SK-N-SH (cell line): ENCODE measurements around the gene PKIB.

Experiments
- CTCF ChIP-seq: fragments of 200-600 bp; sonication (generic); IDR thresholded peaks from 2 replicates; pipeline ENCODE4 v1.6.1; 2017; ENCODE audit warnings: antibody characterized with exemption, mild to moderate bottlenecking, moderate library complexity
- FOSL2 ChIP-seq: IDR thresholded peaks from 2 replicates; pipeline ENCODE4 v1.4.0; 2012; ENCODE audit warnings: low read depth, mild to moderate bottlenecking, moderate library complexity, borderline replicate concordance
- POLR2AphosphoS5 ChIP-seq: IDR thresholded peaks from 2 replicates; pipeline ENCODE4 v1.6.1; 2012; ENCODE audit warnings: low read depth, low read length

- no peak for TF ChIP-seq CTCF
- TF ChIP-seq POLR2AphosphoS5: no peak
- TF ChIP-seq FOSL2: no peak
Observed at GRCh38 chr6:122564230-122564629, 46.0 kb upstream of the PKIB start.
